GM18868 (cell line): ENCODE measurements around the gene OCEL1.
"Not testable (repeated sequence)": the region's sequence is repeated elsewhere in the genome, so short reads cannot be mapped to it uniquely, and the experiment has no call there.

Source experiments
- ATAC-seq: cut with Tn5 transposase; IDR thresholded peaks from one replicate; pipeline ENCODE4 v1.9.1; 2021; ENCODE audit warnings: mild to moderate bottlenecking, moderate library complexity; ENCODE audit not compliant: unreplicated experiment

OCEL1 gene

GRCh38 chr19:17226002-17226933, at the start of gene OCEL1:
OCEL1 (plus strand) TSS chr19:17226226; CDS start chr19:17226248, 22 bp downstream.
- ATAC-seq: peak; percentile 86

GRCh38 chr19:17178291-17178690, 47.7 kb upstream of the OCEL1 start:
- no peak for ATAC-seq

GRCh38 chr19:17180997-17181702, 44.9 kb upstream of the OCEL1 start:
- no peak for ATAC-seq

- ATAC-seq: no peak
Measured at GRCh38 chr19:17183271-17183761, 42.7 kb upstream of the OCEL1 start.

GRCh38 chr19:17183858-17184321, 42.1 kb upstream of the OCEL1 start:
- peak; percentile 52 for ATAC-seq

GRCh38 chr19:17184371-17184841, 41.6 kb upstream of the OCEL1 start:
- no peak for ATAC-seq

GRCh38 chr19:17185590-17185989, 40.4 kb upstream of the OCEL1 start:
- no peak for ATAC-seq

GRCh38 chr19:17191736-17192135, 34.3 kb upstream of the OCEL1 start:
- ATAC-seq: not testable (repeated sequence)

- no peak for ATAC-seq
Measured at GRCh38 chr19:17192751-17193150, 33.3 kb upstream of the OCEL1 start.

- no peak for ATAC-seq
Measured at GRCh38 chr19:17194608-17195007, 31.4 kb upstream of the OCEL1 start.

- ATAC-seq: no peak
Measured at GRCh38 chr19:17195106-17195505, 30.9 kb upstream of the OCEL1 start.

GRCh38 chr19:17196610-17197009, 29.4 kb upstream of the OCEL1 start:
- ATAC-seq: no peak

- no peak for ATAC-seq
Measured at GRCh38 chr19:17197666-17198065, 28.4 kb upstream of the OCEL1 start.

- no peak for ATAC-seq
Measured at GRCh38 chr19:17200408-17201079, 25.5 kb upstream of the OCEL1 start.

- ATAC-seq: no peak
Measured at GRCh38 chr19:17202249-17202648, 23.8 kb upstream of the OCEL1 start.

- ATAC-seq: no peak
Measured at GRCh38 chr19:17202713-17203112, 23.3 kb upstream of the OCEL1 start.

GRCh38 chr19:17205237-17206140, 20.5 kb upstream of the OCEL1 start:
- no peak for ATAC-seq

- no peak for ATAC-seq
Measured at GRCh38 chr19:17206736-17207581, 19.1 kb upstream of the OCEL1 start.
